Fibroblast of villous mesenchyme (primary cell): ENCODE results near the gene CPXM1. TPM values are rescaled to one million over a fixed set of nuclear protein-coding genes. Genes with fewer than 3 reads are reported as not detected.

Experiments used
- DNase-seq: peaks from one replicate; pipeline ENCODE4 v3.0.0-alpha.2; 2010; ENCODE audit warnings: low read depth
- H3K4me3 ChIP-seq: 2 replicates; pipeline ENCODE4 v1.5.1; 2011; ENCODE audit warnings: low read depth, mild to moderate bottlenecking, low read length
- total RNA-seq: library from RNA; depleted of rRNA; stranded (reverse); fragments of >200 nt; gene quantifications from 2 replicates; pipeline ENCODE4 v1.2.3, GENCODE V29; 2012
- TF ChIP-seq, protein P1 (sequence below): IDR thresholded peaks from 2 replicates; pipeline ENCODE4 v1.5.1; 2012; ENCODE audit warnings: low read depth, mild to moderate bottlenecking, low read length; ENCODE audit not compliant: insufficient read depth

Gene CPXM1
- total RNA-seq, 1 donor: 10.8 TPM

- H3K4me3 ChIP-seq: no peak overlapping the region
- TF ChIP-seq, protein P1, sequence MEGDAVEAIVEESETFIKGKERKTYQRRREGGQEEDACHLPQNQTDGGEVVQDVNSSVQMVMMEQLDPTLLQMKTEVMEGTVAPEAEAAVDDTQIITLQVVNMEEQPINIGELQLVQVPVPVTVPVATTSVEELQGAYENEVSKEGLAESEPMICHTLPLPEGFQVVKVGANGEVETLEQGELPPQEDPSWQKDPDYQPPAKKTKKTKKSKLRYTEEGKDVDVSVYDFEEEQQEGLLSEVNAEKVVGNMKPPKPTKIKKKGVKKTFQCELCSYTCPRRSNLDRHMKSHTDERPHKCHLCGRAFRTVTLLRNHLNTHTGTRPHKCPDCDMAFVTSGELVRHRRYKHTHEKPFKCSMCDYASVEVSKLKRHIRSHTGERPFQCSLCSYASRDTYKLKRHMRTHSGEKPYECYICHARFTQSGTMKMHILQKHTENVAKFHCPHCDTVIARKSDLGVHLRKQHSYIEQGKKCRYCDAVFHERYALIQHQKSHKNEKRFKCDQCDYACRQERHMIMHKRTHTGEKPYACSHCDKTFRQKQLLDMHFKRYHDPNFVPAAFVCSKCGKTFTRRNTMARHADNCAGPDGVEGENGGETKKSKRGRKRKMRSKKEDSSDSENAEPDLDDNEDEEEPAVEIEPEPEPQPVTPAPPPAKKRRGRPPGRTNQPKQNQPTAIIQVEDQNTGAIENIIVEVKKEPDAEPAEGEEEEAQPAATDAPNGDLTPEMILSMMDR: no peak
- no peak for DNase-seq
Measured at GRCh38 chr20:2748551-2749342, 51.7 kb downstream of the CPXM1 start.

DNA sequence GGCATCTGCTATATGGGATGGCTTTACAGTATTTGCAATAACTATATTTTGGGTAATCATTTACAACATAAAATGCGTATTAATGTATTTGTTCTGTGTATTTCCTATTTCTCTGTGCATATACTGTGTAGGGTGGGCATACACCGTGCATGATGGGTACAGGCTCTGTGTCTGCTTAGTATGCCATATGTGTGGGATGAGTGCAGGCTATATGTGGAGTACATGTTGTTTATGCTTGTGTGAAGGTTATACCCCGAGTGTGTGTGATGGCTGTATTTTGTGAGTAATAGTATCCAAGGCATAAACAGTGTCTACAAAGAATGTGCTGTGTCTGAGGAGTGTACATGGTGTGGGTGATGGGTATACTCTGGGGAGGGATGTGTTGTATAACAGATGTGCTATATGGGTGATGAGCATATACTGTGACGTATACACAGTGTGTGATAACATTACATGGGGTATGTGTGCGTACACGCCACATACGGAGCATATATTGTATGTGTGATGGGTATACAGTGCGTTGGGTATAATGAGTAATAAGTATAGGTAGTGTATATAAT is 52.7 kb downstream of the CPXM1 start:
- TF ChIP-seq, protein P1: no peak
- H3K4me3 ChIP-seq: no peak overlapping the region
- no peak for DNase-seq

- DNase-seq: no peak
- TF ChIP-seq, protein P1: no peak
- no peak overlapping the region for H3K4me3 ChIP-seq
Measured at GRCh38 chr20:2746636-2747265, 53.7 kb downstream of the CPXM1 start.

GRCh38 chr20:2745936-2746635 is 54.3 kb downstream of the CPXM1 start:
- no peak for DNase-seq
- TF ChIP-seq, protein P1: no peak
- no peak overlapping the region for H3K4me3 ChIP-seq

DNA sequence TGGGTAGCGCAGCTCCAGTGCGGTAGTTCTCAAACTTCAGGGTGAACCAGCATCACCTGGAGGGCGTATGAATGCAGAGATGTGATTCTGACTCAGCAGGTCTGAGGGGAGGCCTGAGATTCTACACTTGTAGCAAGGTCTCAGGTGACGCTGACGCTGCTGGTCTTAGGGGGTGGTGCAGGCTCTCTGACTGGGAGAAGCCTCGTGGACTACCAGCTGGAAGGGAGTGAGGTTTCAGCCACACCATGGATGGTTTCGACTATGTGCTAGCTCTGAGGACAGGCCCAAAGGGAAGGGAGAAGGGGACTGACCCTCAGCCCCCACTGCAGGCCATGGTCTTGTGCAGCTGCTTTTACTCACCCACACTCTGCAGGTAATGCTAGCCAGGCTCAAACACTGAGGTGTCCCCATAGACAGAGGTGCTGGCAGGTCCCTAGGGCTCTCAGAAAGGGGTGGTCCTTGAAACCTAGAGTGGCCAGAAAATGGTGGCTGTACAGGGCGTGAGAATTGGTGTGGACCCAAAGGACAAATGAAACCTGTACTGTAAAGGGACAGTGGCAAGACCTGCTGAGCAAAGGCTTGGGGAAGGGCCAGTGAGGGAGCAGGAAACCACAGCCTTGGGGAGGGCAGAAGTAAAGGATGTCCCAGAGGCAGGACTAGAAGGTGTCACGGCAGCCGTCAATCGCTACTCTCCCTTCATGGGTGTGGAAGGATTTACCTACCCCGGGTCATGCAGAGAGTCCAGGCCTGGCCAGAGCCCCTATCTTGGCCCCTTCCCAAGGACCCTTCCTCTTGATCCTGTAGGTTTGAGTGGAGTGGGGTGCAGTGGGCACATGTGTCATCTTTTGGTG is 55.1 kb downstream of the CPXM1 start:
- DNase-seq: no peak
- TF ChIP-seq, protein P1: no peak
- H3K4me3 ChIP-seq: no peak overlapping the region

Other genes starting within 250 kb of the CPXM1 start
- 115 and 127 TPM in 2 replicates for gene NOP56, start 148.0 kb downstream of the CPXM1 start, total RNA-seq
- gene IDH3B, start 136.4 kb downstream of the CPXM1 start, total RNA-seq: 63.0 and 86.0 TPM in 2 replicates
- 2.6 and 3.5 TPM in 2 replicates for gene EBF4, start 107.8 kb downstream of the CPXM1 start, total RNA-seq
- 0.32 TPM in 1 of 2 replicates, not detected in the other for gene C20orf141, start 14.4 kb upstream of the CPXM1 start, total RNA-seq
- gene TMEM239, start 15.7 kb upstream of the CPXM1 start, total RNA-seq: 0.43 TPM in 1 of 2 replicates, not detected in the other
- gene PCED1A, start 40.0 kb upstream of the CPXM1 start, total RNA-seq: 32.5 and 32.8 TPM in 2 replicates
- gene VPS16, start 40.1 kb upstream of the CPXM1 start, total RNA-seq: 48.6 and 51.0 TPM in 2 replicates
- gene PTPRA, start 72.9 kb upstream of the CPXM1 start, total RNA-seq: 20.6 and 41.5 TPM in 2 replicates
- gene GNRH2, start 243.0 kb upstream of the CPXM1 start, total RNA-seq: under 0.01 TPM in 1 of 2 replicates, not detected in the other
- 26.8 and 31.6 TPM in 2 replicates for gene MRPS26, start 245.4 kb upstream of the CPXM1 start, total RNA-seq